Activated T-cell treated with anti-CD3 and anti-CD28 coated beads for 4 hours (primary cell): ENCODE data around the gene AKAP6.

Source experiments
- DNase-seq: peaks from one replicate; pipeline ENCODE4 v3.0.0-alpha.2; 2020

AKAP6 gene

DNA sequence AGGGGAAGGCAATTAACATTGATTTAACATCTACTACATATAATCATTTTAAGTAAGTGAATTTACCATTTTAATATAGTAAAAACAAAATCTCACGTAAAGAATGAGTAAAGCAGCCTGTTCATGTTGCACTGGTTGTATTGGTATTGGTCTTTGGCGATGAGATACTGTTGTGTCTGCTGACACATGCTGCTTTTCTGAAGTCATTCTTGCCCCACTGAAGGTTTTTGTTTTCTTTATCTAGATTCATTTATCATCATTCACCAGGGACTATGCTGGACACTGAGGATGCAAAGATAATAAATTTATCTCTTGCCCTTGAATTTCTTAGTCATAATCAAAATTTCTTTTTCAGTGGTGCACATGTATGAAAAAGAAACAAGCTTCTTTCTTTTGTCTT lies 363.3 kb downstream of the AKAP6 start:
- DNase-seq: no peak

DNA sequence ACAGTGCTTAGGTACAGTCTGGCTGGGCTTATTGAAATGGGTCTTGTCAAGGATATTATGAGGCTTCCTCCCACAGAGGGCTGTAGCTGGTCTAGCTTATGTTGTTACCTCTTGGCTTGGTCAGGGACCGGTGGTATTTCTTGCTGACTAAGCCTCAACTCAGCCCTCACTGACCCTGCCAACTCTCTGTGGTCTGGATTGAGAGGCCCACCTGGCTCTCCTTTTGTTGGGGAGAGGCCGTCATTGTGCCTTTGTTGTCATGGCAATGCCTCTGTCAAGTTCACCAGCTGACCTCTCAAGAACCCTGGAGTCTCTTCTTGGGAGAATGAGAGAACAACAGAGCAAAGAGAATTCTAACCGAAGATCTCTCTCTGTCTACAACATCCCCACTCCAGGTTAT lies 364.0 kb downstream of the AKAP6 start:
- no peak for DNase-seq

DNA sequence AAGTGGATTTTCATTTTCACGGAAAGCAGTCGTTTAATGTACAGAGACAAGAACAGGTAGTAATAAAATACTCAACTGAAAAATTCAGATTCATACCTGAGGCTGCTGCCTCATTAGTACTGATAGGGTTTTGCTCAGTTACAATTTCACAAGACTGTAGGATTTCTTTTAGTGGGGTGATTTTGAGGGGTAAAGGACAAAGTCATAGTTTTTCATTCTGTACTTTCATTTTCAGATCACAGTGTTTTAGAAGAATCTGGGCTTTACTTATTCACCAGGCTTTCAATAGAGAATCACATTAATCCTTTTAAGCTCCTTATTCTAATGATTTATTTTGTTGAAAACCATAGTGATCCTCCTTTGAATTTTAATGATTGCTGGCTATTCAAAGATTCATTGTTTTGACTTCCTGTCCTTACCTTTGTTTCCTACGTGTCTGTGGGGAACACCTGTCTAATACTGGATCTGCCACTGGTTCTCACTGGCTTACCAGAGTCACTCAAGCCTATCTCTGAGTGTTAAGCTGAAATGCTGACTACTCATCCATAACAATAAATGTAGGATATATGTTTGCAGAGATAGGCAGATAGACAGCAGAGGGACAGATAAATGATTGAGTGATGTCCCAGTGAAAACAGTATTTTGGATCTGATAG lies 365.8 kb downstream of the AKAP6 start:
- DNase-seq: no peak

DNA sequence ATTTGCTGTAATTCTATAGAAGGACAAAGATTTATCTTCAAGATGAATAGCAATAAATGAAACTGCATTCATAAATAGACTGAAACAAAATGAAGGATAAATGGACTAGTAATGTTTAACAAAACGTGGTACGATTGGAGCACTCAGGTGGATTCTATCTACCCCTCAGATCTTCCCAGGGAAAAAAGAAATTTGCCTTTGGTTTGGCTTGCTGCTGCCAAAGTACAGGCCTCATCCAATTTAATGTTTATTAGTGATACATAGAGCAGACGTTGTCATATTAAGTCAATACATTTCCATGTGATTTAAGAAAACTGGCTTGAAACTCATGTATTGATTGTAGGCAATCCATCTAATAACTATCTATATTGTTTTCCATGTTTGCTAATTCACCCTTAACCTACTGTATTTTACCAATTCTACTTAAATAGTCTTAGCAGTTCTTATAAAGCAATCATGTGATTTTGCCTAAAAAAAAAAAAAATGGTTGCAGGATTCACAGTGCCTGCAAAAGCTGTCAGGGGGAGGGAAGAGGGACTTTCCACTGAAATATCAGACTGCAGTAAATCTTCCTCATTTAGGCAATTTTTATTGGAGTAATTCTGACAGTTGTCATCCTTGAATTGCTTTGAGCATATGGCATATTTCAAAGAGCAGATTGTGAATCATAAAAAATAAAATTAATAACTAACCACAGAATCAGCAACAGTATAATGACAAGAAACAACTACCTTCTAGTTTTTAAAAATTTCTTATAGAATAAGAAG lies 367.4 kb downstream of the AKAP6 start:
- DNase-seq: no peak

DNA sequence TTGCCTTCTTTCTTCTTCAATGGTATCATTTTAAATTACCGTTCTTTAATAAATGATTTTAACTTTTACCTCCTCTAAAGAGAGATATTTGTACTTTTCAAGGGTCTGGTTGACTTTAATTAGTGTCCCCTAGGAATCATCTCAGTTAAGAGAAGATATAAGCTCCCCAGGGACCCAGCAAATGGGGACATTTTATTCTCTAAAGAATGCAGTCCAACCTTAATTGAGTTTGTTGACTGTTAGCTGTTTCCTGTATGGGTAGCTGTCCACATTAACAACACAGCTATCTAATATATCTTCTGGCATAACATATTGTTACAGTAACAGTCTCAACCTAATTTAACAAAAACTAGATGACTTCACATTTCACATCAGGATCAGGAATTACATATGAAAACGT lies 368.0 kb downstream of the AKAP6 start:
- no peak for DNase-seq

DNA sequence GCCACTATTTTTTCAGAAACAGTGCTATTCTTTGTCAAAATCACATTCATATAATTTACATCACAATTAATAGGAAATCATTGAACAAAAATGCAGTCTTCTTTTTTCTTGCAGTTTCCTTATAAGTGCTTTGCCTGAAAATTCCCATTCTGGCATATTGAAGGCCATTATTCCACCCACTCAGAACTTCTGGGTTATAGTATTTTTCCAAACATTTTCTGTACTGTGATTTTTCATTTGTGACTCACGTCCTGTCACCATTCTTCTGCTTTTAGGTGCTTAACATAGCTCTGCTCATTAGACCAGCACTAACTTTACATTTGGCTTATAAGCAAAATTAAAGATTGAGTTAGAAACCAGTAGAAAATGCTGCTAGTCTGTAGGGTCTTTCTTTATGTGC lies 368.6 kb downstream of the AKAP6 start:
- no peak for DNase-seq

DNA sequence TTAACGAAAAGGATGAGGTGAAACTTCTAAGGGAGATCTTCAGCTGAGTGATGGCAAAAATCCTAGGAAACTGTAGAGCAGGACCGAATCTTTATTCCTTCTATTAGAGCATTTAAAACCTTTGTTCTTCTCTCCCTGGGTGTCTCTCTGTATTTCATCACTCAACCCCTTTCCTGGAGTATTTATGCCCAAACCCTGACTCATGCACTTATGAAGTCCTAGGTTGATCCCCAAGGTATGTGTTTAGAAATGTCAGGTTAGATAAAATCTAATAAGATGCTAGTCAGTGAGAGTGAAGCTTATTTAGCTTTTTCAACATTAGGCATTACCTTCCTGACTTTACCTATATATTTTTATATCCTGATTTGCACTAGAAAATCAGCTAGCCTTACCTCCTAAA lies 369.7 kb downstream of the AKAP6 start:
- DNase-seq: no peak

DNA sequence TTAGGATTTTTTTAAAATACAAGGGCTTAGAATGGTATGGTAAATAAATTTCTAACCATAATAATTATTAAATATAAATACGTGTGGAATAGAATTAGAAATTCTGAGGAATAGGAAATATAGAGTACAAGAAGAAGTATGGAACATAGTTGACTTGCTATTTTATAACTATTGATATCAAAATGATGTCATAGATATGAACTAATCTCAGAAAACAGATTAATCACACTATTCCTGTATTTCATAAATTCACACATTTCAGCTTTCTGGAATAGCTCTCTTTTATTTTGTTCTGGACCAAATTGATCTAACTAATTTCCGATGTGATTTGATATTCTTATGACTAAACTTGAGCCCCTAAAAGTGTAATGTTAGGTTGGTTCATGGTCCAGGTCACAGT lies 372.4 kb downstream of the AKAP6 start:
- DNase-seq: no peak

DNA sequence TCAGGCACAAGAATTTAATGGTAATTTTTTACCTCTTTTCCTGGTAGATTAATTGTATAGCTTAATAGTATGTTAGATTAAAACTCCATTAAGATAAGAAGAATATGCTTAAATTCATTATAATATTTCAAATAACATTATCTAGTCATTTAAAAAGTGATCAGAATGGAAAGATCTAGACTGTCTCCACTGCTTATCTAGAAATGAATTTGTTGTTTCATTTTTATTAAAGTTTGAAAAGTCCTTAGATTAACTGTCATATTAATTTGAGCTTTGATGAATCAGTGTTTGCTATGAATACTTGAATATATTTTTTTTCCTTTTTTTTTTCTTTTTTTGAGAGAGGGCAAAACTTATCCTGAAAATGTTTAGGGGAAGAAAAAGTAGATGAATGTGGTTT lies 373.0 kb downstream of the AKAP6 start:
- no peak for DNase-seq

DNA sequence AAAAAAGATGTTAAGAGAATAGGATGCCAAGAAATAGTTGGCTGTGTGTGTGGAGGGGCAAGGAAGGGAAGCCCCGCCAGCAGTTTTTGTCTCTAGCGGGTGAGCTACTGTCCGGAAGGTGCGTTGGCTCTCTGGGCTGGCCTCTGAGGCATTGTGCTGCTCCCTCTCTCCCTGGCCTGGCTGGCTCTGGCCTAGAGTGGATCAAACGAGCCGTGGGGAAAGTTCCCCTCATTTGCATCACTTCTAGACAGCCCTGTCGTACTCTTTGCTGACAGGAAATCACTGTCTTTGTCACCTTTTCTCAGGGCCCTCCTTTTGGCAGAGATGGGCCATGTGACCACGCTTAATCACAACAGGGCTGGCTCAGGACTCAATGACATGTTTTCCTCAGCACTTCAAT lies 373.5 kb downstream of the AKAP6 start:
- no peak for DNase-seq

DNA sequence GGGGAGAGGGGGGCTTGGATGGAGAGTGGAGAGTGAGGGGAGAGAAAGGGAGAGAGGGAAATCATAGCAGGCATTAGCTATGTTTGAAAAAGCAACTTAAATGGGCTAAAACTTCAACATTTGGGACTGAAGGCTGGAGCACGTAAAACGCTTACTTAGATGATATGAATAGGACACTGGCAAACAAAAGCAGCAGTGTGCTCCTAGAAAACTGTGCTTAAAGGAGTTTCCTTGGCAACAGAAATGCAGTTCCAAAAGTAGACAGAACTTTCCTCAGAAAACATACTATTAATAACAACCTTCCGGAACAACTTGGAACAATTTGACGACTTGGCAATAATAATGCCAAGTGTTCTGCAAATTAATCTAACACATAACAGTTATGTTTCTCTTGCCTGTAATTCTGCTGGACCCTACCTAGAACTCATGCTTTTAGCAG lies 374.1 kb downstream of the AKAP6 start:
- no peak for DNase-seq

DNA sequence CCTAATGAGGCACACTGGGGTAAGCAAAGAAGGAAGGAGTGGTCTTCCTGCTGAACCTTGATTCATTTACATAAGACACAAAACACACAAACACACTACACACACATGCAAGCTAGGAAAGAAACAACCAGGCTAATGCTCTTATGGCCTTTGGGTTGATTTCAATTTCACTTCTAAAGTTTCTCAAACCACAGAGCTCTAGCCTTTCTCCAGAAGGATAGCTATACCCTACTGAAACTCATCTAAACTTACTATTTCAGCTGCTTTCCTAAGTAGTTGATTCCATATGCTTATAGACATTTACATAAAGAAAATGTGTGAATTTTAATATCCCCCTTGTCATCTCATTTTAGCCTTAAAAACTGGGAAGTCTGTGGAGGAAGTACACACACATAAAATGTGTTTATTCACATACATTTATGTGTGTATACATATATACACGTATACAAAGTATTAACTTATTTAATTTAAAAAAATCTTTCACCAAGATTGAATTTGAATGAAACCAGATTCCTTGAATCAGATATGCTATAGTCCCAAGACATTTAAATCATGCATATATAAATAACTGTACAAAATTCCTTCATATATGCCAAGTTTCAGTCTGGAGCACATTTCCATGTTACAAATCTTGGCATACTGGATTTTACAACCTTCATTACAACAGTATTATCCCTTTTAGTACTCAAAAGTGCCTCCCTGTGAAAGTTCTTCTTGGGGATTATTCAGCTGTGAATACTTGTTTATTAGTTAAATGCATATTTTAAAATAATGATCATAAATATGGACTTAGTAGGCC lies 377.8 kb downstream of the AKAP6 start:
- no peak for DNase-seq

DNA sequence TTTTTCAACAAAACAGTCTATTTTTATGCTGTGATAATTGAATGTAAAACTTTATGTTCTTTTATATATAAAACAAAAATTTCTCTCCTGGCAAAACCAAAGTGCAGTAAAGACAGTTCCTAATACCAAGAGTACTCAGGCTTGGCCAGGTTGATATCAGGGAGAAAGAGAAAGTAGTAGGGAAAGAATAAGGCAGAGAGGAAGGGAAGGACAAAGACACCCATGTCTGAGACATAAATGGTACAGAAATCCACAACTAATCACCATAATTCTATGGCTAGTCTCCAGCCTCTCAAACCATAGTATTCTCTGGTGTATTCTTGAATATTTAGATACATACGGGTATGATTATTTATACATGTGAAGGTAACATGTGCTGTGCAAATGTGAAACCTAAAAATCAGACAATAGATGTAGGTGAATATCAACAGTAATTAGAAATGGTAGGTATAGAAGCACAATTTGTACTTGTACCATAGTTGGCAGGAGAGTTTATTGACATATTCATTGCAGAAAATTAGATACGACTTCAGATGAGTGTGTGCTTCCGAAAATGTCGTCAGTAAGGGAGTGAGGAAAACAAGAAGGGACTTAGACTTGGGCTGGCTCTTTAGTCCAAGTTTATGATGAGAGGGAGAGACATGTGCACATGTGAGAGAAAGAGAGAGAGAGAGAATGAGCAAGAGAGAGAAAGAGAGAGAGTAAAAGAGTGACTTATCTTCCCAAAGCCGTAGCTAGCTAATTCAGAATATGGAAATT lies 378.8 kb downstream of the AKAP6 start:
- no peak for DNase-seq

DNA sequence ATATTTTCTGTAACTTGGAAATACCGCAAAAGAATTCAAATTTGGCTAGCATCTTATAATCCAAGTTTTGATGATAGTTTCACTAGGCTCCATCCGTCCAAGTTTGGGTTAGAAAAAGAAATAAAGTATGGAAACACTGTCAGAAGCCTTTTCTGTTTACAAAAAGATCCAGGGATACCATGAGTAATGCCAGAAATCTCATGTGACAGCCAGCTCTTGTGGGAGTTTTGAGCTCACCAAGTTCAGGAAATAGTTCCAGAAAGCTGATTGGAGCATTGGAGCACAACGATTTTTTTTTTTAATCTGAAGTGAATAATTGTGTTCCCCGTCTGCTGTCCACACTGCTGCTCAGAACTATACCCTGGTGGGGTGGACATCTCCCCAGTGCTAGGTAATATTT lies 379.9 kb downstream of the AKAP6 start:
- no peak for DNase-seq

DNA sequence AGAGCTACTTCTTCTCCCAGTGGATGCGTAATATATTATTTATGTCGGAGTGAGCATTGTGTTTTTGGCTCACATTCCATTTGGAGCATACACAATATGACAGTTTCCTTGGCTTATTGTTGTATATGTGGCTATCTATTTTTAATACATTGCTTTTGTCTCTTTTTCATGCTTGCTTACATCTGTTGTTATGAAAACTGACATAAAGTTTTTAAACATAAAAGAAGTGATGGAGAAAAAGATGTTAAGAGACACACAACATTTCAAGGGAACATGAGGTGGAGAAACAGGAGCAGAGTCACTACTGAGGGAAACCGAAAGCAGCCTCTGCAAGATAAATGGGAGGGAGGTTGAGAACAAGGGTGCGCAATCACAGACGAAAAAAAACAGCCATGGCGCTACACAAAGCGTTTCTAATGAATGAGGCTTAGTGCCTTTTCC lies 381.2 kb downstream of the AKAP6 start:
- DNase-seq: no peak

DNA sequence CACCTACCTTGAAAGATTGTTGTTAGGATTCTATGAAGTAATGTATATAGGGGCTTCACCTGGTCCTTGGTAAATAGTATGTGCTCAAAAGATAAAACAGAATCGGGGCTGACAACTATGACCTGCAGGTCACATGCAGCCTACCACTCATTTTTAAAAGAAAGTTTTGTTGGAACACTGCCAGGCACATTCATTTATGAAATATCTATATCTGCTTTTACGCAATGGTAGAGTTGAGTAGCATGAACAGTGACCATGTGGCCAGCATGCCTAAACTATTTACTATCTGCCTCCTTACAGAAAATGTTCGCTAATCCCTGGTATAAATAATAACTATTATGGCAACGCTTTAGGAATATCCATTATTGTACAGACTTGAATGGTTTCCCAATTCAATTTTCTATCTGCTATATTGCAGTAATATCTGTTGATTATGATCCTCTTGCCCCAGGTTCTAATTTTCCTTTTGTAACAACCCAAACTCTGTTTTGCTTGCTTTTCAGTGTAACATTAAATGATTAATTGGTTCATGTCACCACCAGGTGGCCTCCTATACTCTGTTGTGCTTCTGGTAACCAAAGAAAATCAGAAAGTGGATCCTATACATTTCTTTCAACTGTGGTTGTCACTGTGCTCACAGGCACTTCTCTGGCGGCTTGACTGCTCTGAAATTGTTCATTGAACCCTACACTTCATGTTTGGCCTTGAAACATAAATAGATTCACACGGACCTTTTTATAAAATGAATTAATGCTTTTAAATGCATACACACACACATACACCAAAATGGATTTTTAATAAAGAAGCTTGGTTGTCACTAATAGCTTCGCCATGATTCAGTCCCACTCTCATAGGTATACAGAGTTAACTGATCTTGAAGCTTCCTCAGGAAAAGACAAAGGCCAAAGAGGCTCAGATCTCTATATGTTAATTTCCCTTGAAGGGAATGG lies 381.9 kb downstream of the AKAP6 start:
- DNase-seq: no peak

DNA sequence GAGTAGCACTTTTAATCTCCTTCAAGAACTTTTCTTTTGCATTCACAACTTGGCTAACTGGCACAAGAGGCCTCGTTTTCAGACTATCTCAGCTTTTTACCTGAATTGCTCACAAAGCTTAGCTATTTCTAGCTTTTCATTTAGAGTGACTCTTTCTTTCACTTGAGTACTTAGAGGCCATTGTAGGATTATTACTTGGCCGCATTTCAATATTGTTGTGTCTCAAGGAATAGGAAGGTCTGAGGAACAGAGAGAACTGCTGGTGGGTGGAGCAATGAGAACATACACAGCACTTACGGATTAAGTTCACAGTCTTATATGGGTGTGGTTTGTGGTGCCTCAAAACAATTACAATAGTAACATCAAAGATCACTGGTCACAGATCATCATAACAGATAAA lies 384.8 kb downstream of the AKAP6 start:
- DNase-seq: no peak

DNA sequence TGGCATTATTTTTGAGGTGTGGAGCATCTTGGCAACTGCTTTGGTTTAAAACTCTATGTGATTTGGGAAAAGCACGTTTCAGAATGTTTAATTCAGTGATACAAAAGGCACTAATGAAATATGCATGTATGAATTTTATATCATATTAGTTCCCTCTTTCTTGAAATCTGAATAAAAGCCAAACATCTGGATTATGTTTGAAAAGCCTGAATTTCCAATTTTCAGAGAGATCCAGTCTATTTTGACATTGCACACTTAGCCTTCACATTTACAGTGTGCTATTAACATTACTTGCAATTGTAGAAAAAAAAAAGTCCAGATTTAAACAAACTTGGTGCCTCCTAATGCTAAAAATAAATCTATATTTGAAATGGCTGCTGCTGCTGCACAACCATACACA lies 390.5 kb downstream of the AKAP6 start:
- DNase-seq: no peak

DNA sequence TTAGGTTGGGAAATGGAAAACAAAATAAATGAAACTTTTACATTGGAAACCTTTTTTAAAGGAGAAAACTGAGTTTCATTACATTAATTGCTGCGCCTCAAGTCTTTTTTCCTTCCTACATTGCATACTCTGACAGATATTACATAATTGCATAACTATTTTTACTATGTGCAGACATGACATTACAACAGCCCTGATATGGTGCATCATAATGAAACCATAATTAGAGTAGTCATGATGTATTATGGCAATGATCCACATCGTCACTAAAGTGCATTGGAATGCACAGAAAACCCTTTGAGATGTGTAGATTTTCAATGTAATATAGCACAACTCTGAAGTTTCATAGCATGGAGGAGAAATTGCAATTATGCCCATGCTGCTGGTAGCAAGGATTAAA lies 391.8 kb downstream of the AKAP6 start:
- no peak for DNase-seq

DNA sequence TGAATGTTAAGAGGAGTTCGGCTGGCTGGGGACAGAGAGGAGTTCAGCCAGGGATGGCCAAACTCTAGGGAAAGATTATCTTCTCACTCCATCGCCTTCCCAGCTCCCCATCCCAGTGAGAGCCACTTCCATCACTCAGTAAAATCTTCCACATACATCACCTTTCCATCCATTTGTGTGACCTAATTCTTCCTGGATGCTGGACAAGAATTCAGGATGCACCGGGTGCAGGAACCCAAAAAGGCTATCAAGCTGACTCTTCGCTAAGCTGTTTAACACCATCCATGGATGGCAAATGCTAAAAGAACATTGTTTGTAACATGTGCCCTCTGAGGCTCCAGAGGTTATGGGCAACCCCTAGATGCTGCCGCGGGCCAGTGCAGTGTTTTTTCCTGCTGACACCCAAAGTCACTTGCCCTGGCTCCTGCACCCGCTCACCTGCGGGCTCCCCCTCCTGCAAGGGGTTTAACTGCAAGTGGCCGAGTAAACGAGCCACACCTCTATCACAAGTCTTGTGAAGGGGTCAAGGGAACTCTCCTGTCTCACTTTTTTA lies 393.6 kb downstream of the AKAP6 start:
- no peak for DNase-seq

DNA sequence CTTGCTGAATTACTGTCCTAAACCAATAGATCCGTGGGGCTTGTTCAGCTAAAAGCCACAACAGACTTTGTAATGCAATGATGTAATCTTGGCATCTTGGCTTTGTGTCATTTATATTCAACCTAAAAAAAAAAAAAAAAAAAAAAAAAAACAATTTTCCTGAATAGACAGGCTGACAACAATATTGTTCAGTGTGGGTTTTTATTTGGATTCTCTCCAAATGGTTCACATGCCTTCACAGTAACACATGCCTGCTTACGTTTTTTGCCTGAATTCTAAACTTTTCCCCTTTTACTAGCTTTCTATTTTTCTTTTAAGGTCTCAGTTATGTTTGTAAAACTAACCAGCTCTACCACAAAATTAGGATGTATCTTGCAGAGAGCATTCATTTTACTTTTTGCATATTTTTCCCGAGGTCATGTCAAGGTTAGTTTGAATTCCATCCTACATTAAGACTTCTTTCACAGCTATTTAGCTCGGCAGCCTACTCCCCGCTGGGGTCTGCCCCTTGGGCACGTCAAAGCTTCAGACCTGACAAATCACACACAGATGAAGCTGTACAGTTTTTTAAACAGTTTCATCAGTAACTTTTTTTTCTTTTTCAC lies 395.9 kb downstream of the AKAP6 start:
- no peak for DNase-seq
